ENCODE results near the gene ARPP19.
"Not testable (repeated sequence)": the region's sequence is repeated elsewhere in the genome, so short reads cannot be mapped to it uniquely, and the experiment has no call there.

The ARPP19 gene

GRCh38 chr15:52551186-52551585, 17.6 kb downstream of the ARPP19 start:
- not testable (repeated sequence) for DNase-seq (ENCODE audit: low read depth)

DNA sequence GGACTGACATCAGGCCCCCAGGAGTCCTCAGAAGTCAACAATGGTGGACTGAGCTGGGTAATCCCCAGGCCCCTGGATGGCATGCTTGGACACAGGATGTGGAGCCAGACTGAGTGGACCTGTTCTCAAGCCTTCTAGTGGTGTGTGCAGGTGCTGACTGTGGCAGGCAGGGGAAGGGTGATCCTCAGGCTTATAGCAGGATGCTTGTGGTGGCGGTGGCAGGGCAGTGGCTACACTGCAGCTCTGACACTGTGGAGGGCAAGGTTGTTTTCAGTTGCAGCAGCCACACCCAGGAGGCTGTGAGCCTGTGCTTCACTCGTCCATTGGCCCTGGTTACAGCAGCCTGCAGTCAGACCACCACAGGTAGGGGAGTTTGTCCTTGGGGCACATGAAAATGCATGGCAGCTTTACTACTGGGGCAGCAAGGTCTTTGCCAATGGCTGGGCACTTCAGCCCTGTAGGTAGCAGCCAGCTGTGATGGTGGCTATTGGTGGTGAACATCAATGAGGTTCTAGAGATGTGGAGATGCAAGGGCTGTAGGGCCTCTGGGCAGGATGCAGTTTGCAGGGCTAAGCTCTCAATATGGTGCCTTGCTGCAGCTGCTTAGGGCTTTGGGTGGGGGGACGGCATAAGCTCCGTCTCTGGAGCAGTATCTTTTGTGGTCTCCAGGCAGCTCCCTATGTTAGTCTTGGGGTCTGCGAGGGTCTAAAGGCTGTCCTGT, 22.6 kb downstream of the ARPP19 start:
- no peak for DNase-seq (ENCODE audit: low read depth)

DNA sequence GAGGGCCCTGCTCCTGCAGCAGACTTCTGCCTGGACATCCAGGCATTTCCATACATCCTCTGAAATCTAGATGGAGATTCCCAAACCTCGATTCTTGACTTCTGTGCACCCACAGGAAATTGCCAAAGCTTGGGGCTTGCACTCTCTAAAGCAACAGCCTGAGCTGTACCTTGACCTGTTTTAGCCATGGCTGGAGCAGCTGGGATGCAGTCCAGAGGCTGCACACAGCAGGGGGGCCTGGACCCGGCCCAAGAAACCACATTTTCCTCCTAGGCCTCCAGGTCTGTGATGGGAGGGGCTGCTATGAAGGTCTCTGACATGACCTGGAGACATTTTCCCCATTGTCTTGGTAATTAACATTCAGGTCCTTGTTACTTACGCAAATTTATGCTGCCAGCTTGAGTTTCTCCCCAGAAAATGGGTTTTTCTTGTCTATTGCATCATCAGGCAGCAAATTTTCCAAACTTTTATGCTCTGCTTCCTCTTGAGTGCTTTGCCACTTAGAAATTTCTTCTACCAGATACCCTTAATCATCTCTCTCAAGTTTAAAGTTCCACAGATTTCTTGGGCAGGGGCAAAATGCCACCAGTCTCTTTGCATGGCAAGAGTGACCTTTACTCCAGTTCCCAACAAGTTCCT, 28.3 kb downstream of the ARPP19 start:
- DNase-seq (ENCODE audit: low read depth), result no peak

DNA sequence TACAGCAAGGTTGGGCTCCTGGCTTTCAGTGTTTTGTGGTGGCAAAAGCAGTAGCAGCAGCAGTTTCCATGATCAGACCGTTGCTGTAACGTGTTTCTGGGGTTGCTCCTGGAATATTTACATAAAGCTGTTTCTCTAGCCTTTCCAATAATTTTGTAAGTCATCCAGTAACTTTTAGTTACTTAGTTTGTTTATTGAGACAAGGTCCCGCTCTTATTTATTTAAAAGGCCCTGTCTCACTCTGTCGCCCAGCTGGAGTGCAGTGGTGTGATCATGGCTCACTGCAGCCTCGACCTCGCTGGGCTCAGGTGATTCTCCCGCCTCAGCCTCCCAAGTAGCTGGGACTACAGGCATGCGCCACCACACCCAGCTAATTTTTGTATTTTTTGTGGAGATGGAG, 31.4 kb downstream of the ARPP19 start:
- no peak for DNase-seq (ENCODE audit: low read depth)

DNA sequence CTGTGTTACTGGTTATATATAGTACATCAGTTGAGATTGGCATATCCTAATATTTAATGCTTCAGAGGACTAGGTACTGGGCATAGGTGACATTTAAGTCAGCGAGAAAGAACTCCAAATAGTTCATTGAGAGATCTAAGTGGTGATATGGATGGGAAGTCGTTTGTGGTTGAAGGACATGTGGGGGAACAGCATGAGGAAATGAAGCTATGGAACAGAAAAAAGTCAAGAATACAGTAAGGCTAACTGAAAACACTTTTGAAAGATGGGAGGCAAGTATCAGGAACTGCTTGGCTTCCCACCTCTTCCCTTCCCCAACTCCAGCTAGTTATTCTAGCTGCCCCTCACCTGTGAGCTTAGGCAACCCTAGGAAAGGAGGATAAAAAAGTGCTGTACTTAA, 36.4 kb downstream of the ARPP19 start:
- DNase-seq (ENCODE audit: low read depth), result no peak

- no peak for DNase-seq (ENCODE audit: low read depth)
Observed at GRCh38 chr15:52529940-52530339, 38.9 kb downstream of the ARPP19 start.

DNA sequence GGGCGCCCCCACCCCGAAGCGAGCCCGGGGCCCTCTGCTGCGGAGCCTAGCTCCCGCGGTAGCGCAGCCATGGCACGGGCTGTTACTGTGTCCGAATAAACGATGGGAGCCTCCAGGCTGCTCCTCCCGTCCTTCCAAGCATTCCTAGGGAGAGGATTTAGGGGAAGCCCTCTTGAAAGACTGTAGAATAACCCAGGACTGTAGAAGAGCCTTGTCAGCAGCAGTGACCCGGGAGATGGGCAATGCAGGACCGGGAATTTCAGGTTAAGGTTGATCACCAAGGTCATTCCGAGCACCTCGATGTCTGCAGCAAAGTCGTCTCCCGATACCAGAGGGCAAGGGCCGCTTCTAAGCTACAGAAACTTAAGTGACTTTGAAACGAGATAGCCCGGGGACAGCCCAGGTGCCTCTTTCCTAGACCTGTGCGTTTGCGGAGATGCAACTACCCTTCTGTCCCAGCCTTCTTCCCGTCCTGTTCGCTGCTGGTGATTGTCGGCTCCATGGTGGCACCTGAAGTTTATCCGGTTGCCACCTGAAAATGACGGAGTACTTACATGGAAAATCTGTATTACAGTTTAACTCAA, 39.4 kb downstream of the ARPP19 start:
- no peak for DNase-seq (ENCODE audit: low read depth)

GRCh38 chr15:52528564-52529340, 40.1 kb downstream of the ARPP19 start, which contains the start of gene MYO5A:
MYO5A (minus strand) TSS chr15:52528880; CDS start chr15:52528806, 74 bp downstream.
- DNase-seq (ENCODE audit: low read depth), result no peak

GRCh38 chr15:52527911-52528563, 40.8 kb downstream of the ARPP19 start:
- DNase-seq (ENCODE audit: low read depth), result no peak

DNA sequence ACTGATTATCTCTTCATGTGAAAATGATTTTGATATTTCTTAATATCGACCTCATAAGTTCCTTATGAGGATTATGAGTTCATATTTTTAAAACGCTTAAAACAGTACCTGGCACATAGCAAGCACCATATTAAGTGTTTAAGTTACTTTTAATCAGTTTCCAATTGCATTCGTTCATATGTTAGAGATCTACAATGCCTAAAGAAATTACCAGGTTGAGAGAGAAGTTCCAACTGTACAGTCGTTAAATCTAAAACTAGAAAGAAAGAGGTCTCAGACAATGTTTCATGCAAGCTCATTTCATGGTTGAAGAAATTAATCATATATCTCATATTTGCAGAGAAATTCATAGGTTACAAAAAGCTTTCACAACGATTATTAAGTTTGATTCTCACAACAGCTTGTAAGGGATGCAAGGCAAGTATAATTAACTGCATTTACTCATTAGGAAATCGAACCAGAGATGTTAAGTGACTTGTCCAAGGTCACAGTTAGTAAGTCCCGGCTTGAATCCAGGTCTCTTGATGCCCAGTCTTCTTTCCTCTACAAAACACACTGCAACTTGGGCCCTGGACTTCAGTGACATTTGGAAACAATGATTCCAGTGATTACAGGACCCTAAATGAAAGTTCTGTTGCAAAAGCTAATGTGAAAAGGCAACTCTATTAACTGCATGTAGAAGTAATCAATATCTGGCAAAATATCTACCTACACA, 41.5 kb downstream of the ARPP19 start:
- DNase-seq (ENCODE audit: low read depth), result no peak

DNA sequence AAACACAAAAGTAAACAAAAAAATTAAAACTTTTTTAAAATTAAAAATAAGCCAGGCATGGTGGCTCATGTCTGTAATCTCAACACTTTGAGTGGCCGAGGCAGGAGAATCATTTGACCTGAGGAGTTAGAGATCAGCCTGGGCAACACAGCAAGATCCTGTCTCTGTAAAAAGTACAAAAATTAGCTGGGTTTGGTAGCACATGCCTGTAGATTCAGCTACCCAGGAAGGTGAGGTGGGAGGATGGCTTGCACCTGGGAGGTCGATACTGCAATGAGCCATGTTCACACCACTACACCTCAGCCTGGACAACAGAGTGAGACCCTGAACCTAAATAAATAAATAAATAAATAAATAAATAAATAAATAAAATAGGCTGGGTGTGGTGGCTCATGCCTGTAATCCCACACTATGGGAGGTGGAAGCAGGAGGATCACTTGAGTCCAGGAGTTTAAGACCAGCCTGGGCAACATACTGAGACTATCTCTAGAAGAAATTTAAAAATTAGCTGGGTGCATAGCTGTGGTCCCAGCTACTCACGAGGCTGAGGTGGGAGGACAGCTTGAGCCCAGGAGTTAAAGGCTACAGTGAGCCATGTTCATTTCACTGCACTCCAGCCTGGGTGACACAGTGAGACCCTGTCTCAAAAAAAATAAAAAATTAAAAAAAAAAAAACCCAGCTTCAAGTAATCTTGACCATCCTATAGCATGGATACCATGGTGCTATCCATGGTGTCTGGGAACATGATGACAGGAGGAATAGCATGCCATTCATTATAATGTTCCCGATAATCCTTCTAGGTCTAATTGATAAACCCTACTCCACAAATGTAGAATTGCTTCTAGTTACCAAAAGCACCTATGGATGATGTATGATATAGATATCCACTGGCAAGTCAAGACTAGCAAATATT, 44.4 kb downstream of the ARPP19 start:
- DNase-seq (ENCODE audit: low read depth), result no peak

- no peak for DNase-seq (ENCODE audit: low read depth)
Observed at GRCh38 chr15:52523647-52524046, 45.2 kb downstream of the ARPP19 start.

GRCh38 chr15:52523192-52523591, 45.6 kb downstream of the ARPP19 start:
- DNase-seq (ENCODE audit: low read depth), result peak; percentile 90

GRCh38 chr15:52521682-52522081, 47.1 kb downstream of the ARPP19 start:
- DNase-seq (ENCODE audit: low read depth), result no peak

DNA sequence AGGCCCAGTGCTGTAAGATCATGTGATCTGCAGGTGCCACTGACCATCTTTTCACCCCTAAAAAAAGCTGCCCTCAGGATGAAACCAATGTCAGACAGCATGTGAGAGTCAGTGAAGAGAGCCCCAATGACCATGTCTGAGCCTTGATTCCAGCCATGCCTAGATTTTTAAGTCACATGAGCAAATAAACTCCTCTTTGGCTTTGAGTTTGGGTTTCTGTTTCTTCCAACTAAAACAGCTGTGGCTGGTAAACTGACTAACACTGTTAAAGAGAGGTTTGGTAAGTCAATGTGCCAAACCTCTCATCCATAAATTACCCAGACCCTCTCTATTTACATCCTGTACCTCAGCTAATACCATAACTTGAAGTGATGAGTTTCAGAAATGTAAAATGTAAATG, 48.4 kb downstream of the ARPP19 start:
- DNase-seq (ENCODE audit: low read depth), result no peak

GRCh38 chr15:52518487-52519371, 50.1 kb downstream of the ARPP19 start:
- no peak for DNase-seq (ENCODE audit: low read depth)

- DNase-seq (ENCODE audit: low read depth), result no peak
Observed at GRCh38 chr15:52517014-52517413, 51.8 kb downstream of the ARPP19 start.

GRCh38 chr15:52515343-52515742, 53.5 kb downstream of the ARPP19 start:
- DNase-seq (ENCODE audit: low read depth), result no peak

DNA sequence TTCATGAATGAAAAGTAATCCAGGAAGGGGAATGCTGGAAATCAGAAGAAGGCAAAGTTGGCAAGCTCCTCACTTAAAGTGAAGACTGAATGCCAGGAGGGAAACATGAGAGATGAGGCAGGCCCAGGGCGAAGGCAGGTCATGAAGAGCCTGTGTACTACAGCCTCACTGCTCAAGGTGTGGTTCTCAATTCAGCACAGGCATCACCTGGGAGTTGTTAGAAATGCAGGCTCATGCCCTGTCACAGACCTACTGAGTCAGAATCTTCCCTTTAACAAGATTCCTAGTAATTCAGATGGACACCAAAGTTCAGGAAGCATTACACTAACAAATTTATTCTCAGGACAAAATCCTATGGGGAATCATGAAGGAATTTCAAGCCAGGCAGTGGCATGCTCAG, 54.3 kb downstream of the ARPP19 start:
- DNase-seq (ENCODE audit: low read depth), result no peak

All from GM04503 (cell line).